HL-60 (cell line): Measurements from ENCODE around the gene UTP4.

Experiments
- GABPA ChIP-seq: IDR thresholded peaks from 2 replicates; pipeline ENCODE4 v1.6.1; 2012; ENCODE audit warnings: low read depth
- POLR2AphosphoS5 ChIP-seq: IDR thresholded peaks from 2 replicates; pipeline ENCODE4 v1.6.1; 2012; ENCODE audit warnings: low read depth
- SPI1 ChIP-seq: IDR thresholded peaks from 2 replicates; pipeline ENCODE4 v1.6.1; 2012; ENCODE audit warnings: low read depth, mild to moderate bottlenecking, borderline replicate concordance
- TF ChIP-seq, protein P1 (sequence below): IDR thresholded peaks from 2 replicates; pipeline ENCODE4 v1.6.1; 2012; ENCODE audit warnings: low read depth; ENCODE audit not compliant: insufficient replicate concordance
- TF ChIP-seq, protein P2 (sequence below): IDR thresholded peaks from one replicate; pipeline ENCODE4 v1.5.1; 2011; ENCODE audit warnings: low read length, control low read depth, inconsistent platforms; ENCODE audit not compliant: insufficient read depth

DNA sequence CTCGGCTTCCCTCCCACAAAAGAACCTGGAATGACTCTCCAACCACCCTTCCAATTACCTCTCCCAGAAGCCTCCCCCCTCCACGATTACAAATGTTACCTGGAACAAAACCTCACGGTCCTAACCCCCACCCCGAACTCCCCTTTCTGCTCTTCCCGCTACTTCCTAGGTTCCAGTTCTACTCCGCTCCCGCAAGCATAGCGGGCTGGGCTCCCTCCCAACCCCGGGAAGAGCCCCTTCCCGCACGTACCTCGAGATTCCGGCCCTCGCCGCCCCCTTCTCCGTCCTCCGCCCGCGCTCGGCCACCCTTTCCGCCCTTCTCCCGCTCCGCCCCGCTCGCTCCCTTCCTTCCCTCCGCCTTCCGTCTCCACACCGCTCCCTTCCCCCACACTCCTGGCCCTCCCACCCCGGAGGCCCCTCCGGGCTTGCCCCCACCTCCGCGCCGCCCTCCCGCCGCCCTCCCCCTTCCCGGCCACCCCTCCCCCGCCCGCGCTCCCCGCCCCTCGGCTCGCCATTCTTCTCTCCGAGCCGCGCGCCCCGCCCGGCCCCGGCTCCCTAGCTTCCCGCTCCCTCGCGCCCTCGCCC is 518 bp upstream of the UTP4 start:
- TF ChIP-seq, protein P1, sequence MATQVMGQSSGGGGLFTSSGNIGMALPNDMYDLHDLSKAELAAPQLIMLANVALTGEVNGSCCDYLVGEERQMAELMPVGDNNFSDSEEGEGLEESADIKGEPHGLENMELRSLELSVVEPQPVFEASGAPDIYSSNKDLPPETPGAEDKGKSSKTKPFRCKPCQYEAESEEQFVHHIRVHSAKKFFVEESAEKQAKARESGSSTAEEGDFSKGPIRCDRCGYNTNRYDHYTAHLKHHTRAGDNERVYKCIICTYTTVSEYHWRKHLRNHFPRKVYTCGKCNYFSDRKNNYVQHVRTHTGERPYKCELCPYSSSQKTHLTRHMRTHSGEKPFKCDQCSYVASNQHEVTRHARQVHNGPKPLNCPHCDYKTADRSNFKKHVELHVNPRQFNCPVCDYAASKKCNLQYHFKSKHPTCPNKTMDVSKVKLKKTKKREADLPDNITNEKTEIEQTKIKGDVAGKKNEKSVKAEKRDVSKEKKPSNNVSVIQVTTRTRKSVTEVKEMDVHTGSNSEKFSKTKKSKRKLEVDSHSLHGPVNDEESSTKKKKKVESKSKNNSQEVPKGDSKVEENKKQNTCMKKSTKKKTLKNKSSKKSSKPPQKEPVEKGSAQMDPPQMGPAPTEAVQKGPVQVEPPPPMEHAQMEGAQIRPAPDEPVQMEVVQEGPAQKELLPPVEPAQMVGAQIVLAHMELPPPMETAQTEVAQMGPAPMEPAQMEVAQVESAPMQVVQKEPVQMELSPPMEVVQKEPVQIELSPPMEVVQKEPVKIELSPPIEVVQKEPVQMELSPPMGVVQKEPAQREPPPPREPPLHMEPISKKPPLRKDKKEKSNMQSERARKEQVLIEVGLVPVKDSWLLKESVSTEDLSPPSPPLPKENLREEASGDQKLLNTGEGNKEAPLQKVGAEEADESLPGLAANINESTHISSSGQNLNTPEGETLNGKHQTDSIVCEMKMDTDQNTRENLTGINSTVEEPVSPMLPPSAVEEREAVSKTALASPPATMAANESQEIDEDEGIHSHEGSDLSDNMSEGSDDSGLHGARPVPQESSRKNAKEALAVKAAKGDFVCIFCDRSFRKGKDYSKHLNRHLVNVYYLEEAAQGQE = no peak
- TF ChIP-seq, protein P2, sequence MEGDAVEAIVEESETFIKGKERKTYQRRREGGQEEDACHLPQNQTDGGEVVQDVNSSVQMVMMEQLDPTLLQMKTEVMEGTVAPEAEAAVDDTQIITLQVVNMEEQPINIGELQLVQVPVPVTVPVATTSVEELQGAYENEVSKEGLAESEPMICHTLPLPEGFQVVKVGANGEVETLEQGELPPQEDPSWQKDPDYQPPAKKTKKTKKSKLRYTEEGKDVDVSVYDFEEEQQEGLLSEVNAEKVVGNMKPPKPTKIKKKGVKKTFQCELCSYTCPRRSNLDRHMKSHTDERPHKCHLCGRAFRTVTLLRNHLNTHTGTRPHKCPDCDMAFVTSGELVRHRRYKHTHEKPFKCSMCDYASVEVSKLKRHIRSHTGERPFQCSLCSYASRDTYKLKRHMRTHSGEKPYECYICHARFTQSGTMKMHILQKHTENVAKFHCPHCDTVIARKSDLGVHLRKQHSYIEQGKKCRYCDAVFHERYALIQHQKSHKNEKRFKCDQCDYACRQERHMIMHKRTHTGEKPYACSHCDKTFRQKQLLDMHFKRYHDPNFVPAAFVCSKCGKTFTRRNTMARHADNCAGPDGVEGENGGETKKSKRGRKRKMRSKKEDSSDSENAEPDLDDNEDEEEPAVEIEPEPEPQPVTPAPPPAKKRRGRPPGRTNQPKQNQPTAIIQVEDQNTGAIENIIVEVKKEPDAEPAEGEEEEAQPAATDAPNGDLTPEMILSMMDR = no peak
- 0 out of 2 replicates have a peak, but pooled peaks have one; percentile 47 for TF ChIP-seq POLR2AphosphoS5
- TF ChIP-seq GABPA = no peak
- TF ChIP-seq SPI1 = no peak
